ENCODE measurements around the gene CAPN11.

GRCh38 chr6:44147256-44147655 lies 11.4 kb upstream of the CAPN11 start:
- TF ChIP-seq CTCF (IDR thresholded peaks at IDR 0.05) (no peak), POLR2A (IDR thresholded peaks at IDR 0.05) (no peak)
